H1 (cell line): ENCODE results near the gene EML5. TPM values are rescaled to one million over a fixed set of nuclear protein-coding genes. Genes with fewer than 3 reads are reported as not detected.

Source experiments
- ATF3 ChIP-seq: IDR thresholded peaks from 2 replicates; pipeline ENCODE4 v1.6.1; 2011; ENCODE audit warnings: low read depth, mild to moderate bottlenecking, low read length; ENCODE audit not compliant: insufficient read depth
- BRCA1 ChIP-seq: IDR thresholded peaks from 2 replicates; pipeline ENCODE4 v1.6.1; 2012; ENCODE audit warnings: low read depth, low read length, improper control_type of control experiment
- CTCF ChIP-seq, 3 experiments: IDR thresholded peaks; 1 replicate in 2 of 3; 2 replicates in 1 of 3; pipeline versions ENCODE4 v1.5.1 to v1.6.1; 2011; ENCODE audit warnings: low read length in 3 of 3, mild to moderate bottlenecking in 3 of 3, inconsistent platforms in 2 of 3, low read depth in 1 of 3, moderate library complexity in 1 of 3; ENCODE audit not compliant: insufficient read depth in 1 of 3; ENCODE audit errors: control extremely low read depth in 1 of 3
- NANOG ChIP-seq: IDR thresholded peaks from 2 replicates; pipeline ENCODE4 v1.6.1; 2011; ENCODE audit warnings: low read length, low read depth, mild to moderate bottlenecking, inconsistent platforms; ENCODE audit not compliant: insufficient read depth, poor library complexity, severe bottlenecking
- POU5F1 ChIP-seq: IDR thresholded peaks from 2 replicates; pipeline ENCODE4 v1.6.1; 2011; ENCODE audit warnings: low read depth, mild to moderate bottlenecking, low read length, moderate library complexity
- RAD21 ChIP-seq, 2 experiments: IDR thresholded peaks in 1 of 2; conservative IDR thresholded peaks in 1 of 2; 2 replicates each; pipeline ENCODE4 v1.6.1; 2011; ENCODE audit warnings: low read depth in 2 of 2, low read length in 2 of 2, improper control_type of control experiment in 1 of 2, inconsistent platforms in 1 of 2, mild to moderate bottlenecking in 1 of 2, moderate library complexity in 1 of 2
- SP1 ChIP-seq: IDR thresholded peaks from 2 replicates; pipeline ENCODE4 v1.6.1; 2011; ENCODE audit warnings: low read depth, low read length
- SRF ChIP-seq: IDR thresholded peaks from 2 replicates; pipeline ENCODE4 v1.6.1; 2011; ENCODE audit warnings: mild to moderate bottlenecking, low read depth, low read length, moderate library complexity
- TBP ChIP-seq: IDR thresholded peaks from 2 replicates; pipeline ENCODE4 v1.6.1; 2011; ENCODE audit warnings: low read depth, low read length, improper control_type of control experiment
- polyA plus RNA-seq, 7 experiments: library from polyadenylated mRNA; depleted of rRNA in 3 of 7; stranded (reverse) in 5 of 7; unstranded in 2 of 7; fragments of >200 nt in 5 of 7; fragments of 200-250 nt in 2 of 7; gene quantifications; 1 replicate in 5 of 7; 2 replicates in 1 of 7; 4 replicates in 1 of 7; pipeline versions ENCODE4 v1.2.1 to v1.2.3, GENCODE V29; 2011 to 2013; ENCODE audit warnings: missing spikeins in 2 of 7, mixed read lengths in 2 of 7
- total RNA-seq: library from RNA; stranded (reverse); fragmentation: NEBNext Ultra II Directional; extraction: Animal tissue kit (Norgen Biotek cat#: 25700); gene quantifications from 2 replicates; pipeline ENCODE4 v1.2.1, GENCODE V29; 2021

Gene EML5
- total and polyA plus RNA-seq, 2 of the 8 experiments (the other 6 are each of a cell fraction or from before 2014, with no cell fraction given) = 0.39 to 0.88 TPM

GRCh38 chr14:88818018-88818417 is 25.3 kb upstream of the EML5 start (continued):
- TF ChIP-seq CTCF (IDR thresholded peaks at IDR 0.05; ENCODE audit: control extremely low read depth in 1 of 3, insufficient read depth in 1 of 3, low read depth in 1 of 3, low read length in 3 of 3) (no peak), NANOG (no peak), SP1 (no peak), SRF (no peak), ATF3 (no peak), BRCA1 (no peak), TBP (no peak), RAD21 (IDR thresholded peaks at IDR 0.05 in 1 of 2, conservative IDR thresholded peaks at IDR 0.05 in 1 of 2; ENCODE audit: low read depth in 2 of 2, low read length in 2 of 2) (no peak), POU5F1 (no peak)
